Measurements from ENCODE around the gene DNAL1. TPM values are rescaled to one million over a fixed set of nuclear protein-coding genes. Genes with fewer than 3 reads are reported as not detected.

The DNAL1 gene
- total and polyA plus RNA-seq, 7 experiments from 2014 or later = 3.6 to 8.4 (median 5.3) TPM

DNA sequence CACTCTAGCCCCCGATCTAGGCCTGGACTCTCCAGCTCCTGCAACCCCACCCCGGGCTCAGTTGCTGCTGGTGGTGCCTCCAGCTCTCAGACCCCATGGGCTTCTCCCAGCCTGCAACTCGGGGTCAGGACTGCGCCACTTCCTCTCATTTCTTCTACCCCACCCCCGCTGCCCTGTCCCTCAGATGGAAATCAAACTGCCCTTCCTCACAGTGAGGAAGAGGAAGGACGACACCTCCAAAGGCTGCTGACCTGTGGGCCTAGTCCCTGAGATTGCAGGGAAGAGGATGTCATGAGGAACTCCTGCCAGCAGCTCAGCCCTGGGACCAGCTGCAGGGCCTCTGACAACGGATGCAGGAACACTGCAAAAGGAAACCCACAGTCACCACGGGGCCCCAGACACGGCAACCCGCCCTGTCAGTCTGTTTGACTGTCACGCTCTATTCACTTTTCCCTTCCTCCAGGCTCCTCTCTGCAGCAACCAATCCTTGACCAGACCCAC, 98.7 kb downstream of the DNAL1 start:
- no peaks in the 10 kb centered on the region for H3K9me3 ChIP-seq (ENCODE audit: control insufficient read depth in 2 of 3, low read length in 3 of 3)
- peak in 7 of 9 donors; percentile 51 to 66 (median 58) for DNase-seq
- peaks cover 0 to 16% (median 6%) of the 10 kb centered on the region in 3 experiments for H3K36me3 ChIP-seq (ENCODE audit: control insufficient read depth in 2 of 3, insufficient read depth in 3 of 3, low read length in 3 of 3)
- CTCF ChIA-PET = interaction anchor here (0.8 to 6.9 kb wide), 5 partner anchors 10 to 80 kb away, joined by 3 to 56 read pairs (median 29); a partner anchor contains a TSS
- Mint-ChIP-seq H3K36me3 (peaks cover 0 to 10% (median 0%) of the 10 kb centered on the region in 5 donors), H3K4me1 (peaks cover 55 to 88% (median 85%) of the 10 kb centered on the region in 7 donors), H3K27ac (peak overlapping the region; percentile 77 to 99 (median 93)), H3K27me3 (no peaks in the 10 kb centered on the region), H3K9me3 (no peaks in the 10 kb centered on the region), H3K4me3 (peak overlapping the region; percentile 66 to 95 (median 88))
- H3K4me3 ChIP-seq (ENCODE audit: low read length) = peak overlapping the region; percentile 52
- no peaks in the 10 kb centered on the region for H3K27me3 ChIP-seq (ENCODE audit: control insufficient read depth in 2 of 2, insufficient read depth in 2 of 2, low read length in 2 of 2)
- peak; percentile 72 for ATAC-seq
- H3K27ac ChIP-seq (ENCODE audit: low read depth, low read length) = peak overlapping the region; percentile 72
- intact Hi-C loops (cut with micrococcal nuclease) = loop anchor here (1.0 to 5.0 kb wide), 7 partner anchors 10 to 84 kb away; no protein-coding TSS in a partner anchor
- POLR2A ChIA-PET = interaction anchor here (0.8 to 12.6 kb wide), 9 partner anchors 10 to 165 kb away, joined by 3 to 267 read pairs (median 3); a partner anchor contains a TSS
- H3K4me1 ChIP-seq (ENCODE audit: control insufficient read depth in 2 of 2, insufficient read depth in 2 of 2, low read length in 2 of 2) = peaks cover 85 to 88% of the 10 kb centered on the region in 2 donors

DNA sequence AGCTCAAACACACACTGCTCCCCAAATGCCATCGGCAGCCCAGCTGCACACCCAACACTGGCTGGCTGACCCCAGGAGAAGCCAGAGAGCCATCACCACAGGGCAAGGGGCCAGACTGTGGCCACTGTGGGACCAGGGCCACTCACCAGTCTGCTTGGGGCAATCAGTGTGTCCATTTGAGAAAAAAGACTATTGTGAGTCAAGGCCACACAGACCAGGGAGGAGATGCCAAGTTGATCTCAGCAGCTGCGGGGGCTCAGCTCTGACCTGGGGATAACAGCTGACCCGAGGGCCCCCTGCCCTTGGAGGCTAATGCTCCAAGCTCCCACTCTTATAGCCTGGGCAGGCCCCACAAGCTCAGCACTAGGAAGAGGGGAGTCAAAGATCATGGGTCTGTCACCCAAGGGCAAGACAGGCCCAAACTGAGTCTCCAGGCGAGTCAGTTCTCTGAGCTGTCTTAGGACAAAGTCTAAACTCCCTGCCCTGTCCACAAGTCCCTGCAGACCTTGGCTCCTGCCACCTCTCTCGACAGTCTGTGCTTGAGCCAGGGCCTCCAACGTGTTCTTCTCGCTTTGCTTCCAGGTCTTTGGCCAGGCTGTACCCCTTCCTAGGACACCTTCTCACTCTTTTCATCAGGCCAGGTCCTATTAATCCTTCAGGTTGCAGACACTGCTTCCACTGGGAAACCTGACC, 99.5 kb downstream of the DNAL1 start:
- intact Hi-C loops (cut with micrococcal nuclease) = loop anchor here in 1 of 2 donors (5.0 kb wide), 1 partner anchor 83 kb away; no protein-coding TSS in a partner anchor
- Histone ChIP-seq H3K27me3 (ENCODE audit: control insufficient read depth in 2 of 2, insufficient read depth in 2 of 2, low read length in 2 of 2) (no peaks in the 10 kb centered on the region), H3K4me1 (ENCODE audit: control insufficient read depth in 2 of 2, insufficient read depth in 2 of 2, low read length in 2 of 2) (peaks cover 92% of the 10 kb centered on the region in 2 donors), H3K36me3 (ENCODE audit: control insufficient read depth in 2 of 3, insufficient read depth in 3 of 3, low read length in 3 of 3) (peaks cover 0 to 8% (median 0%) of the 10 kb centered on the region in 3 experiments), H3K27ac (ENCODE audit: low read depth, low read length) (peak overlapping the region; percentile 72), H3K4me3 (ENCODE audit: low read length) (peak overlapping the region; percentile 52), H3K9me3 (ENCODE audit: control insufficient read depth in 2 of 3, low read length in 3 of 3) (no peaks in the 10 kb centered on the region)
- Mint-ChIP-seq H3K27me3 (no peaks in the 10 kb centered on the region), H3K4me3 (peak overlapping the region; percentile 77 to 95 (median 88)), H3K27ac (peak overlapping the region; percentile 77 to 99 (median 93)), H3K9me3 (no peaks in the 10 kb centered on the region), H3K36me3 (peaks cover 0 to 10% (median 0%) of the 10 kb centered on the region in 5 donors), H3K4me1 (peaks cover 61 to 97% (median 94%) of the 10 kb centered on the region in 7 donors)
- ChIA-PET CTCF (interaction anchor here (0.9 to 6.9 kb wide), 6 partner anchors 11 to 44 kb away, joined by 3 to 56 read pairs (median 20); a partner anchor contains a TSS), POLR2A (interaction anchor here (0.6 to 12.6 kb wide), 6 partner anchors 10 to 174 kb away, joined by 3 to 267 read pairs (median 10); a partner anchor contains a TSS)
- ATAC-seq = no peak
- no peak for DNase-seq

DNA sequence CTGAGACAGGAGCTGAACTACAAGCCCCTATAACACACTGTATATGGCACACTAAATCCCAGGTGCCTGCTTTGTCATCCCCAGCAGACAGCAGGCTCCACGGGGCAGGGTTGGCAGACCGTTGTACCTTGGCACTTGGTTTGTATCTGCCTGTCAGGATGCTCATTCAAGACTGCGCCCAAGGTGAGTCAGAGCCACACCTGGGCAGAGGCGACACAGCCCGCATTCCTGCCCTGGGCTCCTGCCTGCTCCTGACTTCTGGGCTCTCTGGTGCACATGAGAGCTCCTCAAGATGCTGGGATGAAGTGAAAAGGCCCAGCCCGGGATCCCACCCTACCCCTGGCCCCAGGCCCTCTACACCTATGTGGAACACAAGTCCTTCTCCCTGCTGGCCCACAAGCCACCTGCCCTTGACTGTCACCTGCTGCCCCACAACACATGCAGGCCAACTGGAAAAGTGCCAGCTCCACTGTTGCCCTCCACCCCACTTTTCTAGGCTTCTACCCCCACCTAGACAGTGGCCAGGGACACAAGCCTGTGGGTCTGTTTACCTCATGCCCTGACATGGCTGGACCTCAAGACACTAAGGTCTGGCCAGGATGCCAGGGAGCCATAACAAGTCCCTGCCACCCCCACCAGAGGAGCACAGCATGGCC, 100.2 kb downstream of the DNAL1 start:
- H3K4me3 Mint-ChIP-seq = peak overlapping the region; percentile 70 to 95 (median 88)

DNA sequence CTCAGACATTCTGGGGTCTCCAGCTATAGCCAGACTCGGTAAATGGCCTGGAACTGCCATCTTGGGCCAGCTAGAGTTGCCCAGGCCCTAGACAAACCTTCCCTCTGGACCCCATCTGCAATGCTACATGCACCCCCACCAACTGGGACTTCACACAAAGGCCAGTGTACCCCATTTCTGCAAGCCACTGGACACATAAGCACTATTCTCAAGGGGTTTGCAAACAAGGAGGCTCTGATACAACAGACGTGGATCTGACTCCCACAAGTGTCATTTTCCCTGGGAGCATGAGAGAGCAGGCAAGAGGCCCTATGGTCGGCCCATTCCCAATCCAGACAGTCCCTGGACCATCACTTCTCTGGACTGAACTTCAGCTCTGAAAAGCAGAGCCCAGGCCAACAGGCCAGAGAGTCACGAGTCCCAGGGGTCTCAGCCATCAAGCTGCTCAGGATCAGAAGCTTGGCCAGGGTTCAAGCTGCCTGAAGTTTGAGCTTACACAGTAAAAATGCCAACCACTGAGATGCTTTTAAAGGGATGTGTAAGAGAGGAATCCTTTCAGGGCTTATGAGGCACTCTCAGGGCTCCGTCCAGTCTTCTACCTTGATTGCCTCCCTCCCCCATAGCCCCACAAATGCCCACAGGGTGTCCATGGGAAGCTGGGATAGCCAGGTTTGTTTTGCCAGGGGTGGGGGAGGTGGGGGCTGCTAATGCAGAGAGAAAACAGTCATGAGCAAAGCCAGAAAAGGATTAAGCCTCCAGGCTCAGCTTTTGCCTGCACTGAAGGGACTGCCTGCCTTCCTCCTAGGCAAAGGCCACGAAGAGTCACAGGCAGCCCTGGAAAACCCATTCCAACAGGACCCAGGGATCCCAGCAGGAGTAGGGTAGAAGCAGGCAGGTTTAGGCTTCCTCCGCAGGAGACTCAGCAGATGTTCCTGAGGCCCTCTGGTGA, 101.1 kb downstream of the DNAL1 start:
- CTCF ChIA-PET = interaction anchor here (0.9 to 6.9 kb wide), 6 partner anchors 8 to 42 kb away, joined by 3 to 56 read pairs (median 8); a partner anchor contains a TSS
- Histone ChIP-seq H3K9me3 (ENCODE audit: control insufficient read depth in 2 of 3, low read length in 3 of 3) (no peaks in the 10 kb centered on the region), H3K36me3 (ENCODE audit: control insufficient read depth in 2 of 3, insufficient read depth in 3 of 3, low read length in 3 of 3) (no peaks in the 10 kb centered on the region), H3K27me3 (ENCODE audit: control insufficient read depth in 2 of 2, insufficient read depth in 2 of 2, low read length in 2 of 2) (no peaks in the 10 kb centered on the region), H3K4me3 (ENCODE audit: low read length) (no peak overlapping the region), H3K27ac (ENCODE audit: low read depth, low read length) (peak overlapping the region; percentile 72), H3K4me1 (ENCODE audit: control insufficient read depth in 2 of 2, insufficient read depth in 2 of 2, low read length in 2 of 2) (peaks cover 93 to 97% of the 10 kb centered on the region in 2 donors)
- intact Hi-C loops (cut with micrococcal nuclease) = no loop called here
- Mint-ChIP-seq H3K4me3 (peak overlapping the region in 9 of 10 donors; percentile 13 to 95 (median 86)), H3K4me1 (peaks cover 71 to 100% (median 98%) of the 10 kb centered on the region in 7 donors), H3K27ac (peak overlapping the region; percentile 77 to 99 (median 93)), H3K9me3 (no peaks in the 10 kb centered on the region), H3K27me3 (no peaks in the 10 kb centered on the region), H3K36me3 (peaks cover 0 to 10% (median 0%) of the 10 kb centered on the region in 5 donors)
- POLR2A ChIA-PET = interaction anchor here (2.4 to 12.6 kb wide), 3 partner anchors 11 to 39 kb away, joined by 11 to 267 read pairs (median 71); a partner anchor contains a TSS
- ATAC-seq (no peak), DNase-seq (no peak)

More for the DNA sequence above, 100.2 kb downstream of the DNAL1 start:
- Histone ChIP-seq H3K27ac (ENCODE audit: low read depth, low read length) (peak overlapping the region; percentile 72), H3K4me1 (ENCODE audit: control insufficient read depth in 2 of 2, insufficient read depth in 2 of 2, low read length in 2 of 2) (peaks cover 93 to 97% of the 10 kb centered on the region in 2 donors), H3K27me3 (ENCODE audit: control insufficient read depth in 2 of 2, insufficient read depth in 2 of 2, low read length in 2 of 2) (no peaks in the 10 kb centered on the region), H3K36me3 (ENCODE audit: control insufficient read depth in 2 of 3, insufficient read depth in 3 of 3, low read length in 3 of 3) (peaks cover 0 to under 1% (median 0%) of the 10 kb centered on the region in 3 experiments), H3K9me3 (ENCODE audit: control insufficient read depth in 2 of 3, low read length in 3 of 3) (no peaks in the 10 kb centered on the region), H3K4me3 (ENCODE audit: low read length) (peak overlapping the region; percentile 52)
- ChIA-PET CTCF (interaction anchor here (0.9 to 6.9 kb wide), 5 partner anchors 9 to 43 kb away, joined by 3 to 56 read pairs (median 11); a partner anchor contains a TSS), POLR2A (interaction anchor here (2.4 to 12.6 kb wide), 4 partner anchors 11 to 40 kb away, joined by 9 to 267 read pairs (median 41); a partner anchor contains a TSS)
- Mint-ChIP-seq H3K36me3 (peaks cover 0 to 10% (median 0%) of the 10 kb centered on the region in 5 donors), H3K4me1 (peaks cover 63 to 100% (median 98%) of the 10 kb centered on the region in 7 donors), H3K9me3 (no peaks in the 10 kb centered on the region), H3K27me3 (no peaks in the 10 kb centered on the region), H3K27ac (peak overlapping the region; percentile 77 to 99 (median 93))
- DNase-seq (no peak), ATAC-seq (no peak)
- intact Hi-C loops (cut with micrococcal nuclease) = loop anchor here in 1 of 2 donors (5.0 kb wide), 1 partner anchor 82 kb away; no protein-coding TSS in a partner anchor

DNA sequence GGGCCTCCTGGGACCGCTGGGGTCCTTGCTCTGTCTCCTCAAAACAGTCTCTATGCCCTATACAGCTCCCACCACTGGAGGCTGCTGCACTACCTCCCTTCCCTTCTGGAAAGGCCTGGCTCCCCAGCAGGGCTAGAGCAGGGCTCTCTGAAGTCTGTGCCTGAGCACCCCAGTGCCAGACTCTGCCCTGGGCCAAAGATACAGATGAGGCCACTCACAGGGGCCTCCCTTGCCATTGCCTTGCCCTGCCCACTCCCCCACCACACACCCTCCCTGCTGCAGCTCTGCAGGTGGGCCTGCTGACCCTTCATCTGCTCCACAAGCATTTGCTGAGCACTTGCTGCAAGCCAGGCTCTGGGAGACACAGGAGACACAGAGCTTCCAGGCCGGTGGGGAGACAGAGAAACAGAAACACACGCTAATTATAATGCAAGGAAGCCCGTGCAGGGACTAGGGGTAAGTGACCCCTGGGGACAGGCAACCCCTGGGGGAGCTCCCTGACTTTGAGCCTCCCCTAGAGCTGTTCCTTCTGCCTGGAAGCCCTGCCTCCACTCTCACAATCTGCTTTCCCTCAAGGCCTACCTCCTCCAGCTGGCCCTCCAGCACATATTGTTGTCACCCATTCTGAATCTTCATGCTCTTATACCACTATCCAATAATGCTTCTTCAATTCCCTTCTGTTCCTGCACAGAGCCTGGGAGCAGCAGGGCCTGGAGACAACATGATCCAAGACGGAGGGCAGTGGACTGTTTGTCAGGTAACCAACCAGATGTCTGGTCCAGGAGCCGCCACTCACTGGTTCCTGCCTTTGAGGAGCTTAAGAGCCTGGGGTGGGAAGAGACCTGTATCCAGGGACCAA, 102.0 kb downstream of the DNAL1 start:
- Mint-ChIP-seq H3K27me3 (no peaks in the 10 kb centered on the region), H3K9me3 (no peaks in the 10 kb centered on the region), H3K4me1 (peaks cover 78 to 100% (median 98%) of the 10 kb centered on the region in 7 donors), H3K36me3 (peaks cover 0 to 10% (median 0%) of the 10 kb centered on the region in 5 donors), H3K27ac (peak overlapping the region; percentile 79 to 99 (median 88)), H3K4me3 (peak overlapping the region; percentile 9 to 97 (median 51))
- no peaks in the 10 kb centered on the region for H3K9me3 ChIP-seq (ENCODE audit: control insufficient read depth in 2 of 3, low read length in 3 of 3)
- ChIA-PET CTCF (interaction anchor here (0.7 to 6.9 kb wide), 3 partner anchors 17 to 40 kb away, joined by 3 to 56 read pairs (median 5); no protein-coding TSS in a partner anchor), POLR2A (interaction anchor here (1.2 to 12.6 kb wide), 3 partner anchors 10 to 38 kb away, joined by 3 to 267 read pairs (median 71); a partner anchor contains a TSS)
- ATAC-seq (no peak), DNase-seq (no peak)
- peaks cover 93 to 97% of the 10 kb centered on the region in 2 donors for H3K4me1 ChIP-seq (ENCODE audit: control insufficient read depth in 2 of 2, insufficient read depth in 2 of 2, low read length in 2 of 2)
- peak overlapping the region; percentile 72 for H3K27ac ChIP-seq (ENCODE audit: low read depth, low read length)
- no peaks in the 10 kb centered on the region for H3K27me3 ChIP-seq (ENCODE audit: control insufficient read depth in 2 of 2, insufficient read depth in 2 of 2, low read length in 2 of 2)
- H3K4me3 ChIP-seq (ENCODE audit: low read length) = no peak overlapping the region
- intact Hi-C loops (cut with micrococcal nuclease) = no loop called here
- H3K36me3 ChIP-seq (ENCODE audit: control insufficient read depth in 2 of 3, insufficient read depth in 3 of 3, low read length in 3 of 3) = no peaks in the 10 kb centered on the region

Measured in naive thymus-derived CD4-positive, alpha-beta T cell (primary cell).